HEK293T (cell line): ENCODE data around the gene SLC17A2.

Experiments used
- BHLHE40 ChIP-seq: fragments of 450-650 bp; IDR thresholded peaks from 2 replicates; pipeline ENCODE4 v1.6.1; 2016; ENCODE audit warnings: mild to moderate bottlenecking, moderate library complexity, borderline replicate concordance
- ELF4 ChIP-seq: fragments of 450-650 bp; IDR thresholded peaks from 2 replicates; pipeline ENCODE4 v1.6.1; 2017; ENCODE audit warnings: antibody characterized with exemption
- FOXA1 ChIP-seq: fragments of 450-650 bp; IDR thresholded peaks from 2 replicates; pipeline ENCODE4 v1.6.1; 2016; ENCODE audit warnings: mild to moderate bottlenecking
- FOXK2 ChIP-seq: fragments of 450-650 bp; IDR thresholded peaks from 2 replicates; pipeline ENCODE4 v1.6.1; 2016; ENCODE audit warnings: mild to moderate bottlenecking
- HDGF ChIP-seq: fragments of 450-650 bp; IDR thresholded peaks from 2 replicates; pipeline ENCODE4 v1.6.1; 2017; ENCODE audit warnings: antibody characterized with exemption, borderline replicate concordance
- LEF1 ChIP-seq: fragments of 450-650 bp; IDR thresholded peaks from 2 replicates; pipeline ENCODE4 v1.6.1; 2017; ENCODE audit warnings: mild to moderate bottlenecking, borderline replicate concordance
- NFRKB ChIP-seq: fragments of 450-650 bp; IDR thresholded peaks from 2 replicates; pipeline ENCODE4 v1.6.1; 2016; ENCODE audit warnings: mild to moderate bottlenecking, moderate library complexity
- SP1 ChIP-seq: fragments of 450-650 bp; IDR thresholded peaks from 2 replicates; pipeline ENCODE4 v1.6.1; 2017
- SUZ12 ChIP-seq: fragments of 450-650 bp; IDR thresholded peaks from 2 replicates; pipeline ENCODE4 v1.6.1; 2016; ENCODE audit warnings: mild to moderate bottlenecking
- ZNF384 ChIP-seq: fragments of 450-650 bp; IDR thresholded peaks from 2 replicates; pipeline ENCODE4 v1.6.1; 2016

- no peak for TF ChIP-seq ZNF384
- no peak for TF ChIP-seq FOXA1
- TF ChIP-seq ELF4, result no peak
- TF ChIP-seq LEF1, result no peak
- TF ChIP-seq FOXK2, result no peak
- no peak for TF ChIP-seq HDGF
- TF ChIP-seq BHLHE40, result no peak
- no peak for TF ChIP-seq SUZ12
- no peak for TF ChIP-seq SP1
- TF ChIP-seq NFRKB, result no peak
These were observed 12.2 kb upstream of the SLC17A2 start for GRCh38 chr6:25942561-25943147.
